SU-DHL-6 (cell line): ENCODE results near the gene CCL25.

ENCODE experiments used
- EZH2phosphoT487 ChIP-seq: fragments of 200-600 bp; sonication (generic), shearing (Covaris generic); conservative IDR thresholded peaks from 2 replicates; pipeline ENCODE4 v1.6.1; 2018; ENCODE audit warnings: mild to moderate bottlenecking, antibody characterized with exemption, low read length, moderate library complexity, mixed read lengths
- TF ChIP-seq, protein P1 (sequence below): fragments of 200-600 bp; sonication (generic); IDR thresholded peaks from one replicate; pipeline ENCODE4 v1.5.1; 2017; ENCODE audit warnings: antibody characterized with exemption, mild to moderate bottlenecking, low read length, moderate library complexity; ENCODE audit not compliant: insufficient read depth, poor library complexity, severe bottlenecking

DNA sequence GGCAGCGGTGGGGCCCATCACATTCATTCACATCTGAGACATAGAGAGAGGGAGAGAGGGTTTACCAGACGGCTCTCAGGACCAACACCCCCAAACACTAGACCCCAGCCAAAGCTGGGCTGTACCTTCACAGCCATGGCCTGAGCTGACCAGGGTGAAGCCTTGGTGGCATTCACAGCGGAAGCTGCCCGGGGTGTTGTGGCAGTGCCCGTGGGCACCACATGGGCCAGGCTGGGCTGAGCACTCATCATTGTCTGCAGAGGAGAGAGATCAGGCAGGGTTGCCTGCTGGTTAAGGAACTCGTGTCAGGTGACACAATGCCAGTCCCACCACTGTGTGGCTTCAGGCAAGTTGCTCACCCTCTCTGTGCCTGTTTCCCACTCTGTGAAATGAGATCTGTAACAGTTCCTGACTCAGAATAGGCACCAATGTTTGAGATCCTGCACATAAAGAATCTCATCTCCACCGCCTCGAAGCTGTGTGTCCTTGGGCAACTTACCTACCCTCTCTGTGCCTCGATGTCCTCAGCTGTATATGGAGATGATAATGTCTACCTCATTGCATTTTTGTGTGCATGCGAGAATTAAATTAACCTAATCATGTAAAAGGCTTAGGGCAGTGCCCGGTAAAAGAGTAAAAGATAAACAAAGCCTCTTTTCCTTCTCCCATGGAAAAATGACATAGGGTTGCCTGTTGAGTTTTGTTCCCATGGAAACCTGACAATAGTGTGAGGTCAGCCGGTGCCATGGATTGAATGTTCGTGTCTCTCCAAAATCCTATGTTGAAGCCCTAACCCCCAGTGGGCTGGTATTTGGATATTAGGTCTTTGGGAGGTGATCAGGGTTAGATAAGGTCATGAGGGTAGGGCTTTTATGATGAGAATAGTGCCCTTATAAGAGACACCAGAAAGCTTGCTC, 22.9 kb downstream of the CCL25 start:
- TF ChIP-seq, protein P1, sequence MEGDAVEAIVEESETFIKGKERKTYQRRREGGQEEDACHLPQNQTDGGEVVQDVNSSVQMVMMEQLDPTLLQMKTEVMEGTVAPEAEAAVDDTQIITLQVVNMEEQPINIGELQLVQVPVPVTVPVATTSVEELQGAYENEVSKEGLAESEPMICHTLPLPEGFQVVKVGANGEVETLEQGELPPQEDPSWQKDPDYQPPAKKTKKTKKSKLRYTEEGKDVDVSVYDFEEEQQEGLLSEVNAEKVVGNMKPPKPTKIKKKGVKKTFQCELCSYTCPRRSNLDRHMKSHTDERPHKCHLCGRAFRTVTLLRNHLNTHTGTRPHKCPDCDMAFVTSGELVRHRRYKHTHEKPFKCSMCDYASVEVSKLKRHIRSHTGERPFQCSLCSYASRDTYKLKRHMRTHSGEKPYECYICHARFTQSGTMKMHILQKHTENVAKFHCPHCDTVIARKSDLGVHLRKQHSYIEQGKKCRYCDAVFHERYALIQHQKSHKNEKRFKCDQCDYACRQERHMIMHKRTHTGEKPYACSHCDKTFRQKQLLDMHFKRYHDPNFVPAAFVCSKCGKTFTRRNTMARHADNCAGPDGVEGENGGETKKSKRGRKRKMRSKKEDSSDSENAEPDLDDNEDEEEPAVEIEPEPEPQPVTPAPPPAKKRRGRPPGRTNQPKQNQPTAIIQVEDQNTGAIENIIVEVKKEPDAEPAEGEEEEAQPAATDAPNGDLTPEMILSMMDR = no peak
- TF ChIP-seq EZH2phosphoT487 = no peak
